ENCODE data around the gene HAUS8.

DNA sequence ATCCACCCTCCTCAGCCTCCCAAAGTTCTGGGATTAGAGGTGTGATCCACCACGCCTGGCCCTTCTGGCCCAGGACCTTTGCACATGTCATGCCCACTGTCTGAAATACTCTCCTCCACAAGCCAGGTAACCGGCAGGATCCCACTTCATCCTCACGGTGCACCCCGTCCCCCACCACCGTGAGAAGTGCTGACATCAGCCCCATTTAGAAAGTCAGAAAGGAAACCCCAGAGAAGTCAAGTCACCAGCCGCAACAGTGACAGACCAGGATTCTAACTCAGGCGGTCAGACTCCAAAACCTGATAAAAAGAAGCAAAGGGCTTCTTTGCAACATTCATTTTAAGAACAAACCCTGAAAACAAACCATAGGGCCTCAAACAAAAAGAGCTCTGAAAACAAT lies 52.5 kb downstream of the HAUS8 start:
- TF ChIP-seq, protein P1, sequence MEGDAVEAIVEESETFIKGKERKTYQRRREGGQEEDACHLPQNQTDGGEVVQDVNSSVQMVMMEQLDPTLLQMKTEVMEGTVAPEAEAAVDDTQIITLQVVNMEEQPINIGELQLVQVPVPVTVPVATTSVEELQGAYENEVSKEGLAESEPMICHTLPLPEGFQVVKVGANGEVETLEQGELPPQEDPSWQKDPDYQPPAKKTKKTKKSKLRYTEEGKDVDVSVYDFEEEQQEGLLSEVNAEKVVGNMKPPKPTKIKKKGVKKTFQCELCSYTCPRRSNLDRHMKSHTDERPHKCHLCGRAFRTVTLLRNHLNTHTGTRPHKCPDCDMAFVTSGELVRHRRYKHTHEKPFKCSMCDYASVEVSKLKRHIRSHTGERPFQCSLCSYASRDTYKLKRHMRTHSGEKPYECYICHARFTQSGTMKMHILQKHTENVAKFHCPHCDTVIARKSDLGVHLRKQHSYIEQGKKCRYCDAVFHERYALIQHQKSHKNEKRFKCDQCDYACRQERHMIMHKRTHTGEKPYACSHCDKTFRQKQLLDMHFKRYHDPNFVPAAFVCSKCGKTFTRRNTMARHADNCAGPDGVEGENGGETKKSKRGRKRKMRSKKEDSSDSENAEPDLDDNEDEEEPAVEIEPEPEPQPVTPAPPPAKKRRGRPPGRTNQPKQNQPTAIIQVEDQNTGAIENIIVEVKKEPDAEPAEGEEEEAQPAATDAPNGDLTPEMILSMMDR (IDR thresholded peaks at IDR 0.05): no peak
- no peak for TF ChIP-seq EZH2 (IDR thresholded peaks at IDR 0.05; ENCODE audit: borderline replicate concordance, insufficient read depth, low read depth, low read length, poor library complexity, severe bottlenecking)
